ENCODE measurements around the gene PCBP3.

PCBP3 gene

DNA sequence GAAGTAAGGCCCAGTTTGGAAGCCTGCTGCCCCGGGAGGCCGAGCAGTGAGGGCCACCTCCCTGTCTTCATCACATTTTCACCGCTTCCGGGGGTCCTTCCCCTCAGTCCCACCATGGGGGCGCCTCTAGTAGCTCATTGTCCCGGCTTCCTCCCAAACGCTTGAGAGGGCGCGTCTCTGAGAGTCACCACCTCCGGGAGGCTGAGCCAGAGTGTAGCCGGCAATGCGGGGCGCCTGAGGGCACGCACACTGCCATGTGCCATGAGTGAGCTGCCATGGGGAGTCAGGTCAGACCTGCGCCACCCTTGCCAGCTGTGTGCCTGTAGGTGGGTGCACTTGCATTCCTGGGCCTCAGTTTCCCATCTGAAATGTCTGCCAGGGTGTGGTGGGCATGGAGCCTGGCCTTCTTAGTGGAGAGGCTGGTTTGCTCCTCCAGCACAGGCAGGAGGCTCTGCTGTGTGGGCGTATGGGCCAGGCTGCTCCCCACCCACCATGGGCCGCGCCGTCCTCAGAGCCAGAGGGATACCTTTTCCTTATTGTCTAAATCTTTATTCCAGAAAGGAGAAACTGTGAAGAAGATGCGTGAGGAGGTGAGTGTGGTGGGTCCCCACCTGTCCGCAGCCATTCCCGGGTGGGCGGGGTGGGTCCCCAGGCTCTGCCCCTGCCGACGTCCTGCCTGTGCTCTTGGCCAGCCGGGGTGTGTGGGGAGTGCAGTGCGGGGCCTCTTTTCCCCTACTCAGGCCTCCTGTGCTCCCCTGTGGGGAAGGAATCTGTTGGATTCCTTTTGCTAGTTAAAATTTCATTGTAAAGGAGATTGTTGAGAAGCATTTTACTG, 256.7 kb downstream of the PCBP3 start:
- DNase-seq, result no peak

DNA sequence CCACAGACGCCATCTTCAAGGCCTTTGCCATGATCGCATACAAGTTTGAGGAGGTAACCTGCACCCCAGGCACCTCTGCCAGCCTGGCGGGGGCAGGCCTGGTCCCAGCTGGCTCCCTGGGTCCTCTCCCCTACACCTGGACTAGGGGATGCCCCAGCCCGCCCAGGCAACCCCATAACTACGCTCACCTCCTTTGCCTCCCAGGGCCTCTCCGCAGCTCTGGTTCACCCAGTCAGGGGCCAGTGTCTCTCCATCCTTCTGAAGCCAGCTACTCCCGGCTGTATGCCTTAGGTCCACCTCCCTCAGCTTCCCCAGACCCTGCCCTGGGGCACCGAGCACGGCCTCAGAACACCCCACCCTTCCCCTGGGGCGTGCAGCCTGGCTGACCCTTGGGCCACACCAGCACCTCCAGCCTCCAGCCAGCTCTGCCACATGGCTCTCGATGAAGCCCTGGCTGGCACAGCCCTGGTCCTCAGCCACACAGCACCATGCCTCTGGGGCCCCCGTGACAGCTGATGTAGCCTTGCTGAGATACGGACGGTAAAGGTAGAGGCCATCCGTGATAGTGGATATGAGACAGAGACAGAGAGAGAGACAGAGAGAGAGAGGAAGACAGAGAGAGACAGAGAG, 257.7 kb downstream of the PCBP3 start:
- DNase-seq, result no peak

DNA sequence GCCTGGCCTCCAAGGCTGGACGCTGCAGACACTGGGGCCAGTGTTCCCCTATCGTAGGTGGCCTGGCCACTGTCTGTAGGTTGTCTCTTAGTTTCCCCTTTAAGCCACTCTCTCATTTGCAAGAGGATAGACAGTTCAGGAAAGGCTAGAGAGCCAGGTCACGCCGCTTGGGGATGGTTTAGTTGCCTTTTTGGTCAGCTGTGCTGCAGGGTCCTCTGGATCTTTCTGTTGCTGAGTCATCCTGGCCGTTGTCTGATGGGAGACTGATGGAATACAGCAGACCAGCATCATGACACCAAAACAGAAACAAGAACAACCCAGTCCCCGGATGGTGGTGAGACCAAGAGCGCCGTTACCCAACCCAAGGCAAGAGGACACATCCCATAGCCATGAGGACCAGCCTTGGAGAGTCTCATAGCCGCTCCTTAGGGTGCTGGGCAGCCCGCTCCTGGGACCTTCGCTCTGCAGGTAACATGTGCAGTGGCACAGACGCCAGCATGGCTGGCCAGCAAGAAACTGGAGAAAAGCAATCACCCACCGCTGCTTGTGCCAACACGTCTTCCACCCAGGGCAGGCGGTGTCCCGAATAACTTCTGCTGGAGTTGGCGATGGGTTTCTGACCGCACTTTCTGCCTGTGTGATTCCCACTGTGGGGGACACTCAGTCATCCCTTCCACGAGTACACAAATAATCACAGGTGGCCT, 258.9 kb downstream of the PCBP3 start:
- DNase-seq, result no peak

DNA sequence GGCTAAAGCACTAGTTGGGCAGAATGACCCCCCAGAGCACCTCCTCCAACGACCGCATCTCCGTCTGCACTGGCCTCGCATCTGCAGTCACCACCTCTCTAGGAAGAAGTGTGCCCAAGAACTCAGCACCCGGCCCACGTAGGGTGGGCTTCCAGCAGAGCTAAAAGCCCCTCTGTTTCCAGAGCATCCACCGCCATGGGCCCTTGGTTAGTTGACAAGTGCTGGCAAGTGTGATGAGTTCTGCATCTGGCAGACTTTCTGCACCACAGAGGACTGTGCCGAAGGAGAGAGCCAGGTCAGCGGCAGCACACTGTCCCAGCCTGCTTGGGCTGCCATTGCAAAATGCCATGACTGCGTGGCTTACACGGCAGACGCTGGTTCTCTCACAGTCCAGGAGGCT, 261.7 kb downstream of the PCBP3 start:
- DNase-seq, result no peak

DNA sequence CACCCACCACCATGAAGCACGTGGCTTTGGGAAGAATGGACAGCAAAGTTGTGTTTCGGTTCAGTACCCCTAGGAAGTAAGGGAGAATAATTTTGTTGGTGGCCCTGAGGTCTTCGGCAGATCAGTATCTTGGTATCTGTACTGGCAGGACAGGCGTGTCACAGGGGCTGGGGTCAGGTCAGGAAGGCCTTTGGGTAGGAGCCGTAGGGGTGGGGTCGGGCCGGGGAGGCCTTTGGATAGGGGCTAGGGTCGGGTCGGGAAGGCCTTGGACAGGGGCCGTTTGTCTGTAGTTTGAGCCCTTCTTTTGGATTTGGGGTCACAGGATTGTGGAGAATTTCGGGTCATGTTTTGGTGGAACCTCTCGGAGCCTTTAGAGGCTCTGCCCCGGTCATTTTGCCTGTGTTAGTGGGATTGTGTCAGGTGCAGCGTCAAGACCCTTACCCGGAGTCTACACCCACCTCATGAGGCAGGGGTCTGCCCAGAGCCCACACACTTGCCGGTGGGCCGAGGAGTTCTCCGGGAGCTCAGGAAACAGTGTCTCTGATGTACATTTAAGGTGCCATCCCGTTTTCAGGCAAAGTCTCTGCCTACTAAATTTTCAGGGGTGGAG, 262.8 kb downstream of the PCBP3 start:
- DNase-seq, result no peak

- DNase-seq, result no peak
These were observed 263.3 kb downstream of the PCBP3 start for GRCh38 chr21:45906859-45907258.

- DNase-seq, result no peak
These were observed 265.2 kb downstream of the PCBP3 start for GRCh38 chr21:45908536-45909237.

GRCh38 chr21:45909238-45909988, 265.9 kb downstream of the PCBP3 start:
- DNase-seq, result no peak

DNA sequence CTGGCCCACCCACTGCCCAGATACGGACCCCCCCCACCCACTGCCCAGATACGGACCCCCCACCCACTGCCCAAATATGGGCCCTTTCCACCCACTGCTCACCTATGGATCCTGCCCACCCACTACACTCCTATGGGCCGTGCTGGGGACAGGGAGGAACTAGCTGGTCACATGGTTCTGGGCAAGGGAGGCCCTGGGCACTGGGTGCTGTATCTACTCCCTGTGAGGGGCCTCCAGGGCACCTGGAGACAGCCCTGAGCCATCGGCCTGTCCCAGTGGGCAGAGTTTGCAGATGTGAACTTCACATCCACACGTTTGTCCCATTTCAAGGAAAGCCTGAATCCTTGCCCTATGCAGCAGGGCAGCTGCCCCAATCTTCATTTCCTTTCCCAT, 266.6 kb downstream of the PCBP3 start:
- no peak for DNase-seq

- no peak for DNase-seq
These were observed 267.2 kb downstream of the PCBP3 start for GRCh38 chr21:45910548-45911221.

GRCh38 chr21:45911806-45912325, 268.3 kb downstream of the PCBP3 start:
- no peak for DNase-seq

- no peak for DNase-seq
These were observed 269.3 kb downstream of the PCBP3 start for GRCh38 chr21:45912611-45913417.

GRCh38 chr21:45913418-45913765, 269.9 kb downstream of the PCBP3 start:
- DNase-seq, result no peak

- DNase-seq, result no peak
These were observed 270.4 kb downstream of the PCBP3 start for GRCh38 chr21:45913886-45914285.

- no peak for DNase-seq
These were observed 270.9 kb downstream of the PCBP3 start for GRCh38 chr21:45914321-45914845.

DNA sequence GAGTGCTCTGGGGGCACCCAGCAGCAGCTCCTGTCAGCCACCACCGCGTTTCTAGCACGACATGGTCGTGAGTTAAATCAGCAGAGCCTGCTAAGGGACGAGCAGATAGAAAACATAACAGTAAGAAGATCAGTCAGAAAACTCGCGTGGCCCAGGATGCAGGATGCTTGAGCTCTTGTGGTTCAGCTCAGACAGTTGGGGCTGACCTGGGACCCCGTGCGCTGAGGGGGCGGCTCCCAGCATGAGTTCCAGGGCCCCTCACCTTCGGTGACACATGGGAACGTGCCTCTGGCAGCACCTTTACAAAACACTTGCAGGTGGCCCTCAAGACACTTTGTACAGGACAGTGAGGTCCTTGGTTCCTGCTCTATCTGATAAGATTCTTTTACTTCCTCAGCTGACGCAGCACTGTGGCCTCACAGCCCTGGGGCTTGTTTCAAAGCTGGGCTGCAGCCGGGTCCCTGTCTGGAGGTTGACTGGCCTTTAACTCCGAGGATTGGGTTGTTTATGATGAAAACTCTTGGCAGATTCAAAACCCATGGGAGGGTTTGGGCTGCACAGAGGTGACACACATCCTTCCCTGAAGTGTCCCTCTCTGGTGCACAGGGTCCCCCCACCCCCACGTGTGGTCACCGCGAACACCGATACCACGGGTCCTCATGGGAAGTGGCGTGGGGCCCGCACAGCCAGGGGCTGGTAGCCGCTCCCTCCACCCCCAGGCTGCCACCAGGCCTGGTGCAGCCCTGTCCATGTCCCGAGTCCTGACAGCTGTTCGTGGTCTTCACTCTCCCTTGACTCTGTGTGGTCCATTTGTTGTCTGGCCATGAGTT, 272.7 kb downstream of the PCBP3 start:
- no peak for DNase-seq

DNA sequence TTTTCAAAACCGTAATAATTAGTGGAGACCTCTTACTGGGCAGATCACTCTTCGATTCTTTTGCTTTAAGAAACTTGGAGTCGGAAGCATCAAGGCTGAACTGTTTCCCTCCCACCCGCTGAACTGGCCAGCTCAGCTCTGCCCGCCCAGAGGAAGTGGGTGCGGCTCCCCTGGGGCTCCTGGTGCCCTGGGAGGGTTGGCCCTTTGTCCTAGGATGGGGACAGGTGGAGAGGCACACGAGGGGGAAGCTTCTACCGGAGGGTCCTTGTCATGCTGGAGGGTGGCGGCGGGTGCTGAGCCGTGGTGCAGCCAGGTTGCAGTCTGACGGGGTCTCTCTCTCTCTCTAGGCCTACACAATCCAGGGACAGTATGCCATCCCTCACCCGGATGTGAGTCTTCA, 273.7 kb downstream of the PCBP3 start:
- no peak for DNase-seq

DNA sequence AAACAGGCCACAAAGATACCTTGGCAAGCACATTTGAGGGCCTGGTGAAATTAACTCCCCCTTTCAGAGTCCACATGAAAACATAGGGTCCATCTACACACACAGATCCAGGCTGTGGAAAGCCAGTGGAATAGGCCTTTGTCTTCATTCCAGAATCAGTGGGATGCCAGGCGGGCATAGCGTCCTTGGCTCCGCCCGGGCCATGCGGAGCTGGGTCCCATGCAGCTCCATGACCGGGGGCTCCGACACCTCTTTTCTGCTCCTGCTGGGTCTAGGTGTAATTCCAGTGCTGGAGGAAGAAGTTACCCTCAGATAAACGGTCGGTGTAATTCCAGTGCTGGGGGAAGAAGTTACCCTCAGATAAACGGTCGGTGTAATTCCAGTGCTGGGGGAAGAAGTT, 274.5 kb downstream of the PCBP3 start:
- DNase-seq, result no peak

DNA sequence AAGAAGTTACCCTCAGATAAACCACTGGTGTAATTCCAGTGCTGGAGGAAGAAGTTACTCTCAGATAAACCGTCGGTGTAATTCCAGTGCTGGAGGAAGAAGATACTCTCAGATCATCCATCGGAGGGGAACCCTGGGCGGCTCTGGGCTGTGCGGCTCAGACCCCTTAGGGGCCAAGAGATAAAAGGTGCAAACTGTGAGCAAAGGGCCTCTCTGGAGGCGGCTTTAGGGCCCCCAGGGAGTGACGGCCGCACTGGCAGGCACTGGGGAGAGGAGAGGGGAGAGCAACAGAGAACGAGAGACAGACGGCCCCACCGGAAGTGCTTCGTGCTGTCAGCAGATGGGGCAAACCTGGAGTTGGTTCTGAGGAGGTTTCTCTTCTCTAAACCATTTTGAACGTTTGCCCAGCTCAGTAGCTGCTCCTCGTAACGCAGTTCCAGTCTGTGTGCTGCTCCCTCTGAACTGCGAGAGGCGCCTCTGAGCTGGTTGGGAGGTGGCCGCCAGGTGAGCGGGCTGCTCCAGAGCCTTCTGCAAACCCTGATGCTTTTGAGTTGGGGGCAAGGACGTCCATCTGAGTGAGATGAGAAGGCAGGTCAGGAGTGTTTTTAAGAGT, 275.4 kb downstream of the PCBP3 start:
- DNase-seq, result no peak

All from CD4-positive, alpha-beta T cell treated with Interleukin-4 for 1 hour (primary cell).